Dermis lymphatic vessel endothelial cell (primary cell): ENCODE data around the gene EDA. TPM values are rescaled to one million over a fixed set of nuclear protein-coding genes. Genes with fewer than 3 reads are reported as not detected.

Experiments
- total RNA-seq: library from RNA; depleted of rRNA; stranded (reverse); fragments of >200 nt; gene quantifications from 2 replicates; pipeline ENCODE4 v1.2.1, GENCODE V29; 2014

The EDA gene
- 0.43 and 1.5 TPM in 2 replicates for total RNA-seq

GRCh38 chrX:69615779-69616456, at the start of gene EDA:
Gene EDA (plus strand): TSS chrX:69616113.

GRCh38 chrX:70049925-70050324, 434.0 kb downstream of the EDA start, which contains the start of gene AWAT2:
Gene AWAT2 (minus strand): TSS chrX:70049938. CDS start chrX:70049932, 6 bp downstream.

GRCh38 chrX:70062076-70062475, 446.2 kb downstream of the EDA start, which contains the start of gene OTUD6A:
Gene OTUD6A (plus strand): TSS chrX:70062457. CDS start chrX:70062525, 68 bp downstream.

Other genes starting within 250 kb of the EDA start
- gene NALF2, start 111.8 kb upstream of the EDA start, total RNA-seq = 0.11 and 0.17 TPM in 2 replicates